Lung (tissue), 12 donors: ENCODE measurements around the gene MTHFR. TPM values are rescaled to one million over a fixed set of nuclear protein-coding genes. Genes with fewer than 3 reads are reported as not detected.

Source experiments
- ATAC-seq: fragments of 200-7000 bp; cut with Tn5 transposase; one replicate; pipeline ENCODE4 v1.9.1; 2020; ENCODE audit warnings: moderate number of reproducible peaks; ENCODE audit not compliant: insufficient read depth, low FRiP score
- DNase-seq, 3 donors: peaks; one replicate each; pipeline ENCODE4 v3.0.0-alpha.2; 2013 to 2017
- H3K27ac ChIP-seq, 2 donors: one replicate each; pipeline ENCODE4 v1.5.1; 2013; ENCODE audit warnings: mild to moderate bottlenecking in 2 of 2, moderate library complexity in 2 of 2, control low read depth in 1 of 2, inconsistent platforms in 1 of 2, low read depth in 1 of 2, low read length in 1 of 2
- H3K27me3 ChIP-seq, 3 donors: one replicate each; pipeline ENCODE4 v1.5.1; 2013; ENCODE audit warnings: low read length in 2 of 3; ENCODE audit not compliant: control insufficient read depth in 3 of 3, insufficient read depth in 3 of 3
- H3K36me3 ChIP-seq, 4 donors: one replicate each; pipeline ENCODE4 v1.5.1; 2013; ENCODE audit warnings: low read length in 4 of 4, mild to moderate bottlenecking in 1 of 4, moderate library complexity in 1 of 4; ENCODE audit not compliant: control insufficient read depth in 4 of 4, insufficient read depth in 4 of 4
- H3K4me1 ChIP-seq, 5 donors: one replicate each; pipeline ENCODE4 v1.5.1; 2013; ENCODE audit warnings: low read length in 5 of 5, mild to moderate bottlenecking in 2 of 5, moderate library complexity in 1 of 5; ENCODE audit not compliant: control insufficient read depth in 5 of 5, insufficient read depth in 5 of 5
- H3K4me3 ChIP-seq: one replicate; pipeline ENCODE4 v1.5.1; 2013; ENCODE audit warnings: mild to moderate bottlenecking, control low read depth, moderate library complexity
- H3K9ac ChIP-seq, 2 donors: one replicate each; pipeline ENCODE4 v1.5.1; 2013; ENCODE audit warnings: low read length in 2 of 2, control low read depth in 1 of 2; ENCODE audit not compliant: insufficient read depth in 1 of 2
- H3K9me3 ChIP-seq, 4 donors: one replicate each; pipeline ENCODE4 v1.5.1; 2013; ENCODE audit warnings: low read length in 3 of 4, mild to moderate bottlenecking in 1 of 4, moderate library complexity in 1 of 4; ENCODE audit not compliant: control insufficient read depth in 4 of 4, insufficient read depth in 3 of 4
- WGBS, 2 donors: extraction: QIAGEN DNeasy Blood & Tissue Kit; methylation state at CpG; one replicate each; pipeline ENCODE4 v1.1.7; 2013; 5-methylcytosine and 5-hydroxymethylcytosine counted together
- polyA plus RNA-seq, 2 donors: library from polyadenylated mRNA; stranded (reverse); fragments of 200-250 nt; gene quantifications; one replicate each; pipeline ENCODE4 v1.2.1, GENCODE V29; 2013
- total RNA-seq, 2 donors: library from RNA; depleted of rRNA in 1 of 2; stranded (reverse); fragments of >200 nt in 1 of 2; gene quantifications; one replicate each; pipeline ENCODE4 v1.2.1, GENCODE V29; 2014 to 2021
- TF ChIP-seq, protein P1 (sequence below): IDR thresholded peaks from 2 replicates; pipeline ENCODE4 v1.5.1; 2012; ENCODE audit warnings: mild to moderate bottlenecking; ENCODE audit errors: control extremely low read depth, extremely low read depth
- donor health status: control.
- donor health status: control.
- donor health status: Bipolar disorder and iron deficiency.
- donor health status: healthy.
- donor health status: DM: yes; HTN: yes; CAD: no.

Gene MTHFR
- total and polyA plus RNA-seq, 4 donors: 20.6 to 61.4 (median 30.0) TPM

DNA sequence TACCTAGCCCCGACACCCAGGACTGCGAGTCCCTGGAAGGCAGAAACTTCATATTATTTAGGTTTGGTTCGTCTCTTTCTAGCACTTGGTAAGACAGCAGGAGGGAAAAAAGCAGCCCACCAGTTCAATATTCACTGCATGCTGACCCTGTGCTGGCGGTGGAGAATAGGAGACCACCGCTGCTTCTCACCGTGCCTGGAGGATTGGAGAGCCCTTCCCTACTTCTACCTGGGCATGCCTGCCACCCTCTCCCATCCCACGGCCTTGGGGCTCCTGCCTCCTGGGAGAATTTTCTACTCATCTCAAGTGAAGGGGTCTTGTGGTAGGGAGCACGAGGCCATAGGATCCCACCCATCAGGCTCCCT, 5.4 kb downstream of the MTHFR start:
- Histone ChIP-seq H3K27me3 (no peaks in the 10 kb centered on the region), H3K9ac (no peak overlapping the region), H3K36me3 (peaks cover 0 to 33% (median 8%) of the 10 kb centered on the region in 4 donors), H3K27ac (peak overlapping the region; percentile 8 to 21), H3K4me3 (no peak overlapping the region), H3K4me1 (peaks cover 5 to 34% (median 12%) of the 10 kb centered on the region in 5 donors), H3K9me3 (peaks cover 0 to 6% (median 0%) of the 10 kb centered on the region in 4 donors)
- no peak for ATAC-seq
- no peak for DNase-seq
- TF ChIP-seq, protein P1, sequence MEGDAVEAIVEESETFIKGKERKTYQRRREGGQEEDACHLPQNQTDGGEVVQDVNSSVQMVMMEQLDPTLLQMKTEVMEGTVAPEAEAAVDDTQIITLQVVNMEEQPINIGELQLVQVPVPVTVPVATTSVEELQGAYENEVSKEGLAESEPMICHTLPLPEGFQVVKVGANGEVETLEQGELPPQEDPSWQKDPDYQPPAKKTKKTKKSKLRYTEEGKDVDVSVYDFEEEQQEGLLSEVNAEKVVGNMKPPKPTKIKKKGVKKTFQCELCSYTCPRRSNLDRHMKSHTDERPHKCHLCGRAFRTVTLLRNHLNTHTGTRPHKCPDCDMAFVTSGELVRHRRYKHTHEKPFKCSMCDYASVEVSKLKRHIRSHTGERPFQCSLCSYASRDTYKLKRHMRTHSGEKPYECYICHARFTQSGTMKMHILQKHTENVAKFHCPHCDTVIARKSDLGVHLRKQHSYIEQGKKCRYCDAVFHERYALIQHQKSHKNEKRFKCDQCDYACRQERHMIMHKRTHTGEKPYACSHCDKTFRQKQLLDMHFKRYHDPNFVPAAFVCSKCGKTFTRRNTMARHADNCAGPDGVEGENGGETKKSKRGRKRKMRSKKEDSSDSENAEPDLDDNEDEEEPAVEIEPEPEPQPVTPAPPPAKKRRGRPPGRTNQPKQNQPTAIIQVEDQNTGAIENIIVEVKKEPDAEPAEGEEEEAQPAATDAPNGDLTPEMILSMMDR: no peak
- 96 to 97% methylated on average over 8 of the region's 8 CpGs for WGBS, 2 donors

- Histone ChIP-seq H3K36me3 (peaks cover 0 to 38% (median 11%) of the 10 kb centered on the region in 4 donors), H3K4me1 (peaks cover 5 to 30% (median 12%) of the 10 kb centered on the region in 5 donors), H3K9ac (no peak overlapping the region), H3K9me3 (peaks cover 0 to 6% (median 0%) of the 10 kb centered on the region in 4 donors), H3K4me3 (no peak overlapping the region), H3K27ac (peak overlapping the region in 1 of 2 donors; percentile 21), H3K27me3 (no peaks in the 10 kb centered on the region)
- ATAC-seq (no peak), DNase-seq (no peak)
- TF ChIP-seq, protein P1: no peak
- WGBS, 2 donors: 97 to 98% methylated on average over 9 of the region's 9 CpGs
These were observed 5.9 kb downstream of the MTHFR start for GRCh38 chr1:11799896-11800295.

GRCh38 chr1:11799099-11799498, 6.7 kb downstream of the MTHFR start:
- no peak for ATAC-seq
- peaks cover 0 to 23% (median 8%) of the 10 kb centered on the region in 5 donors for H3K4me1 ChIP-seq
- no peaks in the 10 kb centered on the region for H3K27me3 ChIP-seq
- TF ChIP-seq, protein P1: no peak
- H3K4me3 ChIP-seq: no peak overlapping the region
- DNase-seq: no peak
- H3K9ac ChIP-seq: no peak overlapping the region
- no peak overlapping the region for H3K27ac ChIP-seq
- H3K36me3 ChIP-seq: peaks cover 4 to 45% (median 16%) of the 10 kb centered on the region in 4 donors
- H3K9me3 ChIP-seq: peaks cover 0 to 6% (median 0%) of the 10 kb centered on the region in 4 donors
- 97 to 98% methylated on average over 5 of the region's 5 CpGs for WGBS, 2 donors
